HG03460 (cell line): ENCODE results near the gene MAPK13.
"Not testable (repeated sequence)": the region's sequence is repeated elsewhere in the genome, so short reads cannot be mapped to it uniquely, and the experiment has no call there.

ENCODE experiments used
- ATAC-seq: cut with Tn5 transposase; IDR thresholded peaks from one replicate; pipeline ENCODE4 v1.9.1; 2021; ENCODE audit not compliant: unreplicated experiment

Gene MAPK13

DNA sequence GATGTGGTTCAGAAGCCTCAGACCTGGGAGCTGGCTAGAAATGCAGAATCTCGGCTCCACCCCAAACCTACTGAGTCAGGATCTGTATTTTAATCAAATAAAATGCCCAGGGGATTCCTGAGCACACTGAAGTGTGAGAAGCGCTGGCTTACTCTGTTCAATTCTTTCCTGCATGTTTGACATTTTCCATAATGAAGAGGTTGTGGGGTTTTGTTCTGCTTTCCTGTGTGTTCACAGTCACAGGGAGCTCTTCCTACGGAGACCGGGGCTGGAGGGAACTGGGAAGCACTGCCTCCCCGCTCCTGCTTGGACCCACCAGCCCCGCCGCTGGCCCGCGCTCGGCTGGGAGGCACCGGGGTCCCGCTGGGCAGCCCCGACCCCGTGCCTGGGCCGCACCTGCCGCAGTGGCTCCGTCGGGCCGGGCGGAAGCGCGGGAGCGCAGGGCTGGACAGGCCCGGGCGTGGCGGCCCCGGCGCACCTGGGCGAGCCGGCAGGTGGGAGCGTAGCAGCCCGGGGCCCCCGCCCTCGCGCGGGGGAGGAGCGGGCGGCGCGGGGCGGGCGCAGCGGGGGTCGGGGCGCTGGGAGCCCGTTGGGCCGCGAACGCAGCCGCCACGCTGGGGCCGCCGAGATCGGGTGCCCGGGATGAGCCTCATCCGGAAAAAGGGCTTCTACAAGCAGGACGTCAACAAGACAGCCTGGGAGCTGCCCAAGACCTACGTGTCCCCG lies at the start of gene MAPK13:
Gene MAPK13, plus strand, starts transcription at position 573 of the 726 bp plus-strand sequence. Its CDS starts 70 bp downstream, at position 643.
- no peak for ATAC-seq

DNA sequence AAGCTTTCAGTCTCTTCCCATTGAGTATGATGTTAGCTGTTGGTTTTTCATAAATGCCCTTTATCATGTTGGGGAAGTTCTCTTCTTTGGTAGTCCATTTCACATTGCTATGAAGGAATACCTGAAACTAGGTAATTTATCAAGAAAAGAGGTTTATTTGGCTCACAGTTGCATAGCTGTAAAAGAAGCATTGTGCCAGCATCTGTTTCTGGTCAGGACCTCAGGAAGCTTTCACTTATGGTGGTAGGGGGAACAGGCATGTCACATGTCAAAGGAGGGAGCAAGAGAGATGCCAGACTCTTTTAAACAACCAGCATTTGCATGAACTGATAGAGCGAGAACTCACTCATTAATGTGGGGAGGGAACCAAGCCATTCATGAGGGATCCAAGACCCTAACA lies 48.0 kb upstream of the MAPK13 start:
- no peak for ATAC-seq

DNA sequence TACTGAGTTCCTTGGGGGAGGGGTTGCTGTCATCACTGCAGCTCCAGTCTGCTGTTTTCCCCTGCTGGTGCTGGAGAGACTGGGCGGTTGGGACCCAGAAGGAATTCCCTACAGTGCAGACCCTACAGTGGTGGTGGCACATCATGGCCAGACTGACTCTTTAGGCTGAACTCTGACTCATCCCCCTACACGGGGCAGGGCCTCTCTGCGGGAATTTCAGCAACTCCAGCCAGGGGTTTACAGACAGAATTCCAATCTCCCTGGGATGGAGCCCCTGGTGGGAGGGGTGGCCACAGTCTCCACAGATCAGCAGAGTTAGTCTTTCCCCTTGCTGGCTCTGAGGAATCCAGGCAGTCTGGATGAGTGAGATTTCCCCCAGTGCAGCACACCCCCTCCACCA lies 46.9 kb upstream of the MAPK13 start:
- no peak for ATAC-seq

DNA sequence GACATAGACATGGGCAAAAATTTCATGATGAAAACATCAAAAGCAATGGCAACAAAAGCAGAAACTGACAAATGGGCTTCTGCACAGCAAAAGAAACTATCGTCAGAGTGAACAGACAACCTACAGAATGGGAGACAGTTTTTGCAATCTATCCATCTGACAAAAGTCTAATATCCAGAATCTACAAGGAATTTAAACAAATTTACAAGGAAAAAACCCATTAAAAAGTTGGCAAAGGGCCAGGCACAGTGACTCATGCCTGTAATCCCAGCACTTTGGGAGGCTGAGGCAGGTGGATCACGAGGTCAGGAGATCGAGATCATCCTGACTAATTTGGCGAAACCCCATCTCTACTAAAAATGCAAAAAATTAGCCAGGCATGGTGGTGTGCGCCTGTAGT lies 42.1 kb upstream of the MAPK13 start:
- ATAC-seq: not testable (repeated sequence)

DNA sequence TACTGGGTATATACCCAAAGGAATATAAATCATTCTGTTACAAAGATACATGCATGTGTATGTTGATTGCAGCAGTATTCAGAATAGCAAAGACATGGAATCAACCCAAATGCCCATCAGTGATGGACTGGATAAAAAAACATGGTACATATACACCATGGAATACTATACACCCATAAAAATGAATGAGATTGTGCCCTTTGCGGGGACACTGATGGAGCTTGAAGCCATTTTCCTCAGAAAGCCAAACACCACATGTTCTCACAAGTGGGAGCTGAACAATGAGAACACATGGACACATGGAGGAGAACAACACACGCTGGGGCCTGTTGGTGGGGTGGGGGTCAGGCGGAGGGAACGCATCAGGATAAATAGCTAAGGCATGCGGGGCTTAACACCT lies 41.3 kb upstream of the MAPK13 start:
- no peak for ATAC-seq

DNA sequence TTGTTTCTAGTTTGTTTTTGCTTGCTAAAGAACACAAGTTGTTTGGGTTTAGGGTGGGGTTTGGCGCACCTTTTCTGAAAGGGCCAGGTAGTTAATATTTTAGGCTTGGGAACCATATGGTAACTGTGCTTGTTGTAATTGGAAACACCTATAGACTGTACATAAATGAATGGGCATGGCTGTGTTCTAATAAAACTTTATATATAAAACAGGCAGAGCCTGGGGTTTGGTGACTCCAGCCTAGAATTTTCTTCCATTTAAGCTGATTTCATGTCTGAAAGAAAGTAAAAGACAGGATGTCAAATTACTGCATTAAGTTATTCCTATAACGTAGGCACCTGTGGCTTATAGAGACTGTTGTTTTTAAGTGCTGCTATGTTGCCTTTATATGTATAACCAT lies 36.1 kb upstream of the MAPK13 start:
- ATAC-seq: no peak

DNA sequence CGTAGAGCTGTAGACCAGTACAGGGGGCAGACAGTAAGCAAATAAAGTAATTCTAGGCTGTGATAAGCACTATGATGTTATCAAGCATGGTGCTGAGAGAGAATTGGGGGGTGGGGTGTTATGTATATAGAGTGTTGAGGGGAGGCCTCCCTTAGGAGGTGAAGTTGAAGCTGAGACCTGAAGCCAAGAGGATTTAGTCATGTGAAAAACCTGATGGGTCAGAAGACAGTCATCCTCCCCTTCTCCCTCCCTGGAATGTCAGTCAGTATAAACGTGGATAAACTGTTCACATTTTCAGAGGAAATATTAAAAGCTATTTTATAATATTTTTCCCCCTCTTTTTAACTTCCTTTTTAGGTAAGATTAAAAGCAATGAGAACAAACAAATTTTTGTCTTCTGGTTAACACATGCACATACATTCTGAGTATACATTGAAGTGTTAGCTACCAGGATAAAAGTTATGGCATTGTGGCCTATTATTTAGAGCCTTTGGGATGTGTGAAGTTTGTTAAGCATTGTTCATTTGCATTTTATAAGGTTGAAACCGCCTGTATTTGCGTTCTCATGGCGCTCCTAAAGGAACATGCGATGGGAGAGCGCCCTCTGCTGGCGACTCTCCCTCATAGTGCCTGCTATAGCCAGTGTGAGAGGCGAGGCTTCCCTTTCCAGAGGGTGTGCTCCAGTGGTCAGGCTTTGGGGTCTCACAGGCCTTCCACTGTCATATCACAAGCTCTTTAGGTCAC lies 35.4 kb upstream of the MAPK13 start:
- no peak for ATAC-seq

DNA sequence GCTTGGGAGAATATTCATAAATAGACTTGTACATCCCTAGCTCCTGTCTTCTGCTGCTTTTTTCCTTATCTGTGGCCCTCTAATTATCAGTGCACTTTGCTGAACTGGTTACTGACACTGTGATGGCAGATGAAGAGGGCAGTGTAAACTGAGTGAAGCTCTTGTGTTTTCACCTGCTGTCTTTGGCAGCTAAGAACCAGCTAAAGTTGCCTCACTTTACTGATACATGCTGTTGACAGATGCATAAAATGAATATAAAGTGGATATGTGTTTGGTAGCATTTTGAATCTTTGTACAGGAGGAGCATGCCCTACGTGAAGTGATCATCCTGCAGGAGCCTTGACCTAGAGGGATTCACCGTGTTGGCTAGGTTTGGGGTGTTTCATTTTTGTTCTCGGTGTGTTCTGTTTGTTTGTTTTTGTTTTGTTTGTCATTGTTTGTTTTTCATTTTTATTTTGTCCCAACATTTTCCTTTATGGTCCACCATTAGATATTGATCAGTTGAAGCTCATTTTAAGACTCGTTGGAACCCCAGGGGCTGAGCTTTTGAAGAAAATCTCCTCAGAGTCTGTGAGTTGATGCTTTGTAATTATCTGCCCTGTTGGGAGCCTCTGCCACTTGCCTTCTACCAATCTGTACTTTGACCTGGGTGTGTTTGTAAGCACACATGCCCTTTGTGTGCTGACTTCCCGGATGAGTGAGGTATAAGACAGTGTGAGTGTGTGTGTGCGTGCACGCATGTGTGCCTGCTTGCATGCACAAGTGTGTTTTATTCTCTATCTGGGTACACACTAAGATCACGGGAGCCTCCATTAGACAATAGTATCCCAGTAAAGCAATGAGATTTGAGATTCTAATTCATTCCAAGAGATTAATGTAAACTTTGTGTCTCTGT lies 34.6 kb upstream of the MAPK13 start:
- ATAC-seq: no peak

DNA sequence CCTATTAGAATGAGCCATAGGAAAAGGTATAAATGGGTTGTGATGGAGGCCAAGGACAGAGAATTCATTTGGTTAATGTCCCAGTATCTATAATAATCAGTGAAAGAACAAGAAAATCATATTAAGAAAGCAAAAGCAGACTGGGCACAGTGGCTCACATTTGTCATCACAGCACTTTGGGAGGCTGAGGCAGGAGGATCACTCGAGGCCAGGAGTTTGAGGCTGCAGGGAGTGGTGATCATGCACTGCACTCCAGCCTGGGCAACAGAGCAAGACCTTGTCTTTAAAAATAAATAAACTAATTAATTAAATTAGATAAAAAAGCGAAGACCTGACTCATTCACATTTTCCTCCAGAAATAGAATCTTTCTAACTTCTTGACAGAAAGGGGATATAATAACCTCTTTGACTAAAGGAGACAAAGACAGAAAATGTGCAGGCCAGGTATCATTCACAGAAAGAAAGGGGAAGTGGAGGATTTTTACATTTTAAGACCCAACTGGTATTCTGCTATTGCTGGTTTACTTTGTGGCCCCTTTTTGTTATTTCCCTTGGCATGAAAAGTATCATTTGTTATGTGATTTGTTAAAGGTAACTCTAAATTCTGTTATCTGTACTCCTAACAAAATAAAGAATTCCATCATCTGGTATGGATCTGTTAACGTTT lies 31.9 kb upstream of the MAPK13 start:
- ATAC-seq: no peak

DNA sequence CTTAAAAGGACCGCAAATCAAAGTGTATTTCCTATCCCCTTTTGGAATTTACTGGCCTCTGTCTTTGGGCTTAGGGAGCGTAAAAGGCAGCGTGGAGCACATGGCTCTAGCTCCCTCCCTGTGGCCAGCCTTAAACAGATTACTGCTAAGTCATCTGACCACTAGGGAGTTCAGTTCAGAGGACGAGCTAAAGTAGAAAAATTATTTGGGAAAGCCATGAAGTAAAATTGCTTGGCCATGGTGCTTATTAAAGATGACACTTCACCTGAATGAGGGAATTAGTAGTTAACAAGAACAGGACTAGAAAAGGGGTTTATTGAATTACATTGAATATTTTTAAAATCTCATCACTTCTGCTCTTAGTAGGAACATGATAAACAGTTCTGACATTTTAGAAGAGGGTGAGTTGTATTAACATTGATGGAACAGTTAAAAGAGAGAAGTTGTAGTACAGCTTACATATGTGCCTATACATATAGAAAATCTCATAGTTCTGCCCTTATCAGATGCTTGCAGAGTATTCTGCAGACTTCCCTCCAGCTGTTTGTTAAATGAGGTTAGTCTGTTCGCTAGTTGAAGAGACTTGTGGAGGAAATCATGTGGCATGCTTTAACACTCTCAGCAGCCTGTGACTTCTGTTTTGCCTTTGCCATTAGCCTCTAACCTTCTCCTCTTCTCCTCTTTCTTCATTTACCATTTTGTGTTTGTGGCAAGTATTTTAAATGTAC lies 31.2 kb upstream of the MAPK13 start:
- no peak for ATAC-seq

DNA sequence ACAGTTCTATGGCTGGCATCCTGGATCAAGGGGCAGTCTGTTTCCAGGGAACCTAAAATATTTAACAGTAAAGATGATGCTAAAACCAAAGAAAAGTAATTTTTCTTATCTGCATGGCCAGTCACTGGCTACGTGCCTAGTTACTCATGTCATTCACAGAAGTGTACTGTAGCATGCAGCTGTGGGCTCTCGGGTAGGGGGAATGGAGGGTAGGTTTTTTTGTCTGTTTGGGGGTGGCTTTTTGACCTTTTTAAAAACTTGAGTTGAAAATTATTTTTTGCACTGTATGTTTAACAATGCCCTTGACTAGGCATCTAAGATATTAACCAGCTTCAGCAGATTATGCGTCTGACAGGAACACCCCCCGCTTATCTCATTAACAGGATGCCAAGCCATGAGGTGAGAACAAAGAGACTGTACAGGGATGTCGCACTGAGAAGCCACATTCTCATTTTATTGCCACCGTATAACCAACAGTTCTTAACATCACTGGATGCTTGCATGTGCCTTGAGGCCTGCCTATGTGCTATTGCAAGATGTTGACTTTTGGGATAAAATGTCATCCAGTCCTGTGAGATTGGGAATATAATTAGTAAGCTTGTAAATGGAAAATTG lies 30.3 kb upstream of the MAPK13 start:
- no peak for ATAC-seq

DNA sequence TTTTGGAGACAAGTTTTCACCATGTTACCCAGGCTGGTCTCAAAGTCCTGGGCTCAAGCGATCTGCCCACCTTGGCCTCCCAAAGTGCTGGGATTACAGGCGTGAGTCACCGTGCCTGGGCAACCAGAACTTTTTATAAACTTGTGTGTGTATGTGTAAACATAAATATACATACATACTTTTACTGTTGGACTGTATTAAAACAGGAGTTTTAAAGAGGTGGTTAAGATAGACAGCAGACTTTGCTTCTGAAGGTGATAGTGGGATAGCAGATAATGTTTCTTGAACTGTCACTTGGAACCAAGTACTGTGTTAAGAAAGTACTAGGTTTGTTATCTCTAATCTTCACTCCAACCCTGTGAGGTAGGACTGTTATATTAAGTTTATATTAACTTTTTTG lies 28.6 kb upstream of the MAPK13 start:
- no peak for ATAC-seq

DNA sequence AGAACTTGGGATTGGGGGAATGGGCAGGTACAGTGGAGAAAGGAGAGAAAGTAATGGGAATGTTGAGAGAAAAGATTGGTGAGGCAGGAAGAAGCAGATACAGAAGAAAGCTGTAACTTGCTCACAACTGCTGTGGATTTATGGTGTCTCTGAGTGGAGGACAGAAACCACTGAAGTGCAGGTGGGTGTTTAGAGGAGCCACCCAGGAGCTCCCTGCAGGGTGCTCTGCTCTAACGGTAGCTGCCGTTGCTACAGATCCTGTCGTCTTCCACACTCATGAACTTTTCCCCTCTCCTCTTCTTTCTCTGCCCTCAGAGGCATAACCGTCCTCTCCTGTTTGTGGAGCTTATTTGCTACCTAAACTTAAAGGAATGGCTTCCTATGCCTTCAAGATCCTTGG lies 27.5 kb upstream of the MAPK13 start:
- no peak for ATAC-seq

DNA sequence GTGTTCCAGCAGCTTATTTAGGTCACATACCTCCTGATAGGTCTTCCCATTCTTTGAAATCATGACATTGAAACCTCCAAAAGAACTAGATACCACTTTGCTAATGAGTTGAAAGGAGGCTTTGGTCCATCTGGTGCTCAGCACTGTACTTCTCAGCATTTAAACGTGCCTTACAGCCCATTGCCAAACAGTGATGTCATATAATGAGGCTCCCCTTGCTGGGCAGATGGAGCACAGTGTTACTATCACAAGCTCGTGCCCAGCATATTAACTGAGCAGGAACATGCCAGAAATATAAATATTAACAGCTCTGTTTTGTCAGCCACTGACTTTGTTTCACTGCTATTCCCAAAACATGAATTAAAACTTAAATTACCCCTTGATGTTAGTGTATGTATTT lies 25.5 kb upstream of the MAPK13 start:
- no peak for ATAC-seq

DNA sequence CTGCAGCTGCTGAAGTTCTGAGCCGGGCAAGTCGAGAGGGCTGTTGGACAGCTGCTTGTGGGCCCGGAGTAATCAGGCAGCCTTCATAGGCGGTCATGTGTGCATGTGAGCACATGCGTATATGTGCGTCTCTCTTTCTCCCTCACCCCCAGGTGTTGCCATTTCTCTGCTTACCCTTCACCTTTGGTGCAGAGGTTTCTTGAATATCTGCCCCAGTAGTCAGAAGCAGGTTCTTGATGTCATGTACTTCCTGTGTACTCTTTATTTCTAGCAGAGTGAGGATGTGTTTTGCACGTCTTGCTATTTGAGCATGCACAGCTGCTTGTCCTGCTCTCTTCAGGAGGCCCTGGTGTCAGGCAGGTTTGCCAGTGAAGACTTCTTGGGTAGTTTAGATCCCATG lies 21.2 kb upstream of the MAPK13 start:
- no peak for ATAC-seq

DNA sequence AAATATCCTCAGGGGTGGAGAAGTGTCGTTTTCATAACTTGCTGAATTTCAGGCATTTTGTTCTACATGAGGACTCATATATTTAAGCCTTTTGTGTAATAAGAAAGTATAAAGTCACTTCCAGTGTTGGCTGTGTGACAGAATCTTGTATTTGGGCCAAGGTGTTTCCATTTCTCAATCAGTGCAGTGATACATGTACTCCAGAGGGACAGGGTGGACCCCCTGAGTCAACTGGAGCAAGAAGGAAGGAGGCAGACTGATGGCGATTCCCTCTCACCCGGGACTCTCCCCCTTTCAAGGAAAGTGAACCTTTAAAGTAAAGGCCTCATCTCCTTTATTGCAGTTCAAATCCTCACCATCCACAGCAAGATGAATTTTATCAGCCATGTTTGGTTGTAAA lies 20.3 kb upstream of the MAPK13 start:
- ATAC-seq: no peak

DNA sequence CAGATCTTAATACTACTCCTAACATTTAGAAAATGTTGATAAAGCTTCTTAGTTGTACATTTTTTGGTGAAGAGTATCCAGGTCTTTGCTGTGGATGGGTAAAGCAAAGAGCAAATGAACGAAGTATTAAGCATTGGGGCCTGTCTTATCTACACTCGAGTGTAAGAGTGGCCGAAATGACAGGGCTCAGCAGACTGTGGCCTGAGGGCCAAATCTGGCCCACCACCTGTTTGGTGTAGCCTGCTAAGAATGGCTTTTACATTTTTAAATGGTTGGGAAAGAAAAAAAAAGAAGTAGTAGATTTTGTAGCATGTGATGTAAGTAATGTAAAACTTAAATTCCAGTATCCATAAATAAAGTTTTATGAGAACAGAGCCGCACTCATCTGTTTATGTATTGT lies 19.4 kb upstream of the MAPK13 start:
- no peak for ATAC-seq

DNA sequence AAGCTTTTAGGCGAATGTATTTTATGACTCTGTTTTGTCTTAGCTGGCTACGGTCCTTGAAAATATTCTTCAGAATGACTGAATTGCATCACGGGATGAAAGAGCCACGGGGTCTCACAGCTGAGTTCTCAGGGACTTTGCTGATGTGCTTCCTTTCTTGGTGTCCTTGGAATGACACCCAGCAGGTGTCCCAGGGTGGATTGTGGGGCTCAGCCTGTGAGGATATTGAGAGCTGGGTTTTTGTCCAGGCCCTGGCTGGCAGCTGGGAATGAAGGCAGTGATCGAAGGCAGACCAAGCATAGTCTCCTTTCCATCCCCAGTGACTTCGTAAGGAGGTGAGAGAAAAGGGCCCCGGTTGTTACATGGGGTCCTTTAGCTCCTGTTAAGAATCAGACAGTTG lies 18.8 kb upstream of the MAPK13 start:
- no peak for ATAC-seq

DNA sequence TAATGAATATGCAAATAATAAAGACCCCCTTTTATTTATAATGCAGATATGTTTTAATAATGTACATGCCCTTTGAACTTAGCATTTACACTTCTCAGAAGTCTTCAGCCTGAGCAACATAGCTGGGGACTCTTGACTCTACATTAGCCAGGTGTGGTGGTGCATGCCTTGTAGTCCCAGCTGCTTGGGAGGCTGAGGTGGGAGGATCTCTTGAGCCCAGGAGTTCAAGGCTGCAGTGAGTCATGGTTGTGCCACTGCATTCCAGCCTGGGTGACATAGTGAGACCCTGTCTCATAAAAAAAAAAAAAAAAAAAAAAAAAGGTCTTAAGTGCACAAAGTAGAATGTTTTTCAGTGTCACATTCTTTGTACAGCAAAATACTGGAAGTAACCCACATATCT lies 17.3 kb upstream of the MAPK13 start:
- ATAC-seq: no peak

DNA sequence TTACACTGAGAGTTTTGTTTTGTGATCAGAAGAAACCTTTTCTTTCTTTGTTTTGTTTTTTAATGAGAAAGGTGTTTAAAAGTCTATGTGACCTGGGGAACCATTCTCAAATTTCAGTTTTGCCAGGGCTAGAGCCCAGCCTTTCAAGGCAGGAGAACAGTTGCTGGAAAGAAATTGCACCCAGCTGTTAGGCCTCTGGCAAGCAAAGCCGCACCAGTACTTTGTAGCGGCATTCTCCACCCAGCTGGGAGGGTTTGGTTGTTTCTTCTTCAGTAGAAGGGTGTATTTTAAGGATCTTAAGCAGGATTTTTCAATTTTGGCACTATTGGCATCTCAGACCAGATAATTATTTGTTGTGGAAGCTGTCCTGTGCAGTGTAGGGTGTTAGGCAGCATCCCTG lies 16.6 kb upstream of the MAPK13 start:
- ATAC-seq: no peak
